HEK293 (cell line): ENCODE data around the gene PFDN5.

ENCODE experiments used
- BCL11A ChIP-seq: fragments of 450-650 bp; formaldehyde crosslinking; IDR thresholded peaks from 2 replicates; pipeline ENCODE4 v1.5.1; 2016; ENCODE audit warnings: low read depth, missing biosample characterization, missing genetic modification characterization
- BCL11B ChIP-seq: fragments of 450-650 bp; formaldehyde crosslinking; IDR thresholded peaks from 2 replicates; pipeline ENCODE4 v1.5.1; 2016; ENCODE audit warnings: low read depth, missing biosample characterization, missing genetic modification characterization
- GLIS2 ChIP-seq: fragments of 450-650 bp; formaldehyde crosslinking; IDR thresholded peaks from 2 replicates; pipeline ENCODE4 v1.5.1; 2016; ENCODE audit warnings: missing biosample characterization, missing genetic modification characterization
- KLF16 ChIP-seq: fragments of 450-650 bp; formaldehyde crosslinking; IDR thresholded peaks from 2 replicates; pipeline ENCODE4 v1.5.1; 2017; ENCODE audit warnings: missing biosample characterization, missing genetic modification characterization
- MZF1 ChIP-seq: fragments of 450-650 bp; formaldehyde crosslinking; IDR thresholded peaks from 2 replicates; pipeline ENCODE4 v1.5.1; 2017; ENCODE audit warnings: missing biosample characterization, missing genetic modification characterization, borderline replicate concordance
- OVOL3 ChIP-seq: fragments of 450-650 bp; formaldehyde crosslinking; IDR thresholded peaks from 2 replicates; pipeline ENCODE4 v1.5.1; 2016; ENCODE audit warnings: missing biosample characterization, missing genetic modification characterization
- PATZ1 ChIP-seq: fragments of 450-650 bp; formaldehyde crosslinking; IDR thresholded peaks from 2 replicates; pipeline ENCODE4 v1.5.1; 2016; ENCODE audit warnings: missing biosample characterization, missing genetic modification characterization
- REST ChIP-seq: fragments of 450-650 bp; formaldehyde crosslinking; IDR thresholded peaks from 2 replicates; pipeline ENCODE4 v1.5.1; 2016; ENCODE audit warnings: missing biosample characterization, missing genetic modification characterization
- ZBTB11 ChIP-seq: fragments of 450-650 bp; formaldehyde crosslinking; conservative IDR thresholded peaks from 2 replicates; pipeline ENCODE4 v1.5.1; 2016; ENCODE audit warnings: low read depth, missing biosample characterization, missing genetic modification characterization
- ZBTB21 ChIP-seq: fragments of 450-650 bp; formaldehyde crosslinking; IDR thresholded peaks from 2 replicates; pipeline ENCODE4 v1.5.1; 2017; ENCODE audit warnings: missing biosample characterization, missing genetic modification characterization
- ZBTB48 ChIP-seq: fragments of 450-650 bp; formaldehyde crosslinking; IDR thresholded peaks from 2 replicates; pipeline ENCODE4 v1.5.1; 2016; ENCODE audit warnings: missing biosample characterization, missing genetic modification characterization
- ZIC2 ChIP-seq: fragments of 450-650 bp; formaldehyde crosslinking; IDR thresholded peaks from 2 replicates; pipeline ENCODE4 v1.5.1; 2016; ENCODE audit warnings: missing biosample characterization, missing genetic modification characterization
- ZNF175 ChIP-seq: fragments of 450-650 bp; formaldehyde crosslinking; IDR thresholded peaks from 2 replicates; pipeline ENCODE4 v1.5.1; 2016; ENCODE audit warnings: missing biosample characterization, missing genetic modification characterization
- ZNF202 ChIP-seq: fragments of 450-650 bp; formaldehyde crosslinking; IDR thresholded peaks from 2 replicates; pipeline ENCODE4 v1.5.1; 2016; ENCODE audit warnings: missing biosample characterization, missing genetic modification characterization, borderline replicate concordance
- ZNF416 ChIP-seq: fragments of 450-650 bp; formaldehyde crosslinking; IDR thresholded peaks from 2 replicates; pipeline ENCODE4 v1.5.1; 2016; ENCODE audit warnings: missing biosample characterization, missing genetic modification characterization
- ZNF426 ChIP-seq: fragments of 450-650 bp; formaldehyde crosslinking; IDR thresholded peaks from 2 replicates; pipeline ENCODE4 v1.5.1; 2017; ENCODE audit warnings: missing biosample characterization, missing genetic modification characterization, mild to moderate bottlenecking, inconsistent platforms, moderate library complexity
- ZNF501 ChIP-seq: fragments of 450-650 bp; formaldehyde crosslinking; IDR thresholded peaks from 2 replicates; pipeline ENCODE4 v1.5.1; 2016; ENCODE audit warnings: missing biosample characterization, missing genetic modification characterization
- ZNF521 ChIP-seq: fragments of 450-650 bp; formaldehyde crosslinking; IDR thresholded peaks from 2 replicates; pipeline ENCODE4 v1.5.1; 2017; ENCODE audit warnings: missing biosample characterization, mild to moderate bottlenecking, missing genetic modification characterization
- ZNF561 ChIP-seq: fragments of 450-650 bp; IDR thresholded peaks from 2 replicates; pipeline ENCODE4 v1.5.1; 2018; ENCODE audit warnings: missing biosample characterization, missing genetic modification characterization, borderline replicate concordance
- ZNF571 ChIP-seq: fragments of 450-650 bp; formaldehyde crosslinking; IDR thresholded peaks from 2 replicates; pipeline ENCODE4 v1.5.0; 2017; ENCODE audit warnings: missing biosample characterization, missing genetic modification characterization
- ZNF580 ChIP-seq: fragments of 450-650 bp; formaldehyde crosslinking; IDR thresholded peaks from 2 replicates; pipeline ENCODE4 v1.5.1; 2016; ENCODE audit warnings: missing biosample characterization, missing genetic modification characterization
- ZNF610 ChIP-seq: fragments of 450-650 bp; formaldehyde crosslinking; IDR thresholded peaks from 2 replicates; pipeline ENCODE4 v1.5.1; 2016; ENCODE audit warnings: missing biosample characterization, missing genetic modification characterization, borderline replicate concordance
- ZNF623 ChIP-seq: fragments of 450-650 bp; formaldehyde crosslinking; IDR thresholded peaks from 2 replicates; pipeline ENCODE4 v1.5.1; 2016; ENCODE audit warnings: missing biosample characterization, missing genetic modification characterization
- ZNF624 ChIP-seq: fragments of 450-650 bp; formaldehyde crosslinking; IDR thresholded peaks from 2 replicates; pipeline ENCODE4 v1.5.1; 2017; ENCODE audit warnings: missing biosample characterization, missing genetic modification characterization
- TF ChIP-seq, protein P1 (sequence below): fragments of 450-650 bp; formaldehyde crosslinking; IDR thresholded peaks from 2 replicates; pipeline ENCODE4 v1.5.1; 2016; ENCODE audit warnings: missing biosample characterization, missing genetic modification characterization
- TF ChIP-seq, protein P2 (sequence below): fragments of 450-650 bp; formaldehyde crosslinking; IDR thresholded peaks from 2 replicates; pipeline ENCODE4 v1.5.1; 2016; ENCODE audit warnings: missing biosample characterization, missing genetic modification characterization

Gene PFDN5

DNA sequence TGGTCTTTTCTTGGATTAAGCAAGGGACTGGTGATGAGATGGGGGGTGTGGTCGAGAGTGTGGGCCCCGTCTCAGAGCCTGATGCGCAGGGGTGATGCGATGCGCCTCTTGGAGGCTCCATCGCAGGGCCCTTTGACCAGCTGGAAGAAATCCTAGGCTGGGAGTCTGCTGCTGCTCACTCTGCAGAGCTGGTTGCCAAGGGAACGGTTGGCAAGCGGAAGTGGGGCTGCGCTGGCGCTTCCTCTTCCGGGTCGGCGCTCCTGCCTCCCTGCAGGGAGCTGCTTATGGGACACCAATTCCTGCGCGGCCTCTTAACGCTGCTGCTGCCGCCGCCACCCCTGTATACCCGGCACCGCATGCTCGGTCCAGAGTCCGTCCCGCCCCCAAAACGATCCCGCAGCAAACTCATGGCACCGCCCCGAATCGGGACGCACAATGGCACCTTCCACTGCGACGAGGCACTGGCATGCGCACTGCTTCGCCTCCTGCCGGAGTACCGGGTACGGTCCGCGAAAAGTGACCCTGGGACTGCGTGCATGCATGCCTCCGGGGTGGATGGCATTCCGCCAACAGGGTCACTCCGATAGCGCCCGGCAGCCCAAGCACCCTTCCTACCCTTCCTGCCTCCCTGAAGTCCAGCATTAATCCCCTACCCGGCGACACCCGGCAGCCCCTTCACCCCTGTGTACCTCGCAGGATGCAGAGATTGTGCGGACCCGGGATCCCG lies 4.3 kb downstream of the PFDN5 start, which contains the start of gene MYG1 (continued):
- TF ChIP-seq ZNF202 = no peak
- peak; percentile 75 for TF ChIP-seq ZNF610
- peak; percentile 97 for TF ChIP-seq ZBTB11 (tag by site-specific recombination)
- no peak; the same call in 1 of the 2 replicates for TF ChIP-seq ZBTB21 (tag by site-specific recombination)
- no peak for TF ChIP-seq ZNF426 (tag by site-specific recombination)
- no peak for TF ChIP-seq BCL11B (tag by site-specific recombination)
- TF ChIP-seq ZNF501 = peak; percentile 94
- peak; percentile 87 for TF ChIP-seq KLF16 (tag by site-specific recombination)
- TF ChIP-seq ZNF521 (tag by site-specific recombination) = no peak
- TF ChIP-seq REST (tag by site-specific recombination) = 0 out of 2 replicates have a peak, but pooled peaks have one; percentile 47
- TF ChIP-seq ZNF624 (tag by site-specific recombination) = no peak
- TF ChIP-seq GLIS2 (tag by site-specific recombination) = no peak; the same call in 1 of the 2 replicates
- peak; percentile 49 for TF ChIP-seq PATZ1 (tag by site-specific recombination)
- no peak for TF ChIP-seq ZNF175 (tag by site-specific recombination)
- TF ChIP-seq, protein P1, sequence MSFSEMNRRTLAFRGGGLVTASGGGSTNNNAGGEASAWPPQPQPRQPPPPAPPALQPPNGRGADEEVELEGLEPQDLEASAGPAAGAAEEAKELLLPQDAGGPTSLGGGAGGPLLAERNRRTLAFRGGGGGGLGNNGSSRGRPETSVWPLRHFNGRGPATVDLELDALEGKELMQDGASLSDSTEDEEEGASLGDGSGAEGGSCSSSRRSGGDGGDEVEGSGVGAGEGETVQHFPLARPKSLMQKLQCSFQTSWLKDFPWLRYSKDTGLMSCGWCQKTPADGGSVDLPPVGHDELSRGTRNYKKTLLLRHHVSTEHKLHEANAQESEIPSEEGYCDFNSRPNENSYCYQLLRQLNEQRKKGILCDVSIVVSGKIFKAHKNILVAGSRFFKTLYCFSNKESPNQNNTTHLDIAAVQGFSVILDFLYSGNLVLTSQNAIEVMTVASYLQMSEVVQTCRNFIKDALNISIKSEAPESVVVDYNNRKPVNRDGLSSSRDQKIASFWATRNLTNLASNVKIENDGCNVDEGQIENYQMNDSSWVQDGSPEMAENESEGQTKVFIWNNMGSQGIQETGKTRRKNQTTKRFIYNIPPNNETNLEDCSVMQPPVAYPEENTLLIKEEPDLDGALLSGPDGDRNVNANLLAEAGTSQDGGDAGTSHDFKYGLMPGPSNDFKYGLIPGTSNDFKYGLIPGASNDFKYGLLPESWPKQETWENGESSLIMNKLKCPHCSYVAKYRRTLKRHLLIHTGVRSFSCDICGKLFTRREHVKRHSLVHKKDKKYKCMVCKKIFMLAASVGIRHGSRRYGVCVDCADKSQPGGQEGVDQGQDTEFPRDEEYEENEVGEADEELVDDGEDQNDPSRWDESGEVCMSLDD = 0 out of 2 replicates have a peak, but pooled peaks have one; percentile 22
- TF ChIP-seq BCL11A (tag by site-specific recombination) = no peak
- TF ChIP-seq ZNF580 (tag by site-specific recombination) = no peak; the same call in 1 of the 2 replicates
- TF ChIP-seq MZF1 = no peak
- peak; percentile 74 for TF ChIP-seq ZIC2 (tag by site-specific recombination)
- peak; percentile 75; the same call in 1 of the 2 replicates for TF ChIP-seq ZNF561 (tag by site-specific recombination)
- no peak for TF ChIP-seq ZNF571 (tag by site-specific recombination)
- TF ChIP-seq ZNF416 (tag by site-specific recombination) = no peak
- TF ChIP-seq ZNF623 (tag by site-specific recombination) = 0 out of 2 replicates have a peak, but pooled peaks have one; percentile 12
- TF ChIP-seq, protein P2, sequence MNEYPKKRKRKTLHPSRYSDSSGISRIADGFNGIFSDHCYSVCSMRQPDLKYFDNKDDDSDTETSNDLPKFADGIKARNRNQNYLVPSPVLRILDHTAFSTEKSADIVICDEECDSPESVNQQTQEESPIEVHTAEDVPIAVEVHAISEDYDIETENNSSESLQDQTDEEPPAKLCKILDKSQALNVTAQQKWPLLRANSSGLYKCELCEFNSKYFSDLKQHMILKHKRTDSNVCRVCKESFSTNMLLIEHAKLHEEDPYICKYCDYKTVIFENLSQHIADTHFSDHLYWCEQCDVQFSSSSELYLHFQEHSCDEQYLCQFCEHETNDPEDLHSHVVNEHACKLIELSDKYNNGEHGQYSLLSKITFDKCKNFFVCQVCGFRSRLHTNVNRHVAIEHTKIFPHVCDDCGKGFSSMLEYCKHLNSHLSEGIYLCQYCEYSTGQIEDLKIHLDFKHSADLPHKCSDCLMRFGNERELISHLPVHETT (tag by site-specific recombination) = peak; percentile 65; the same call in 1 of the 2 replicates
- peak; percentile 81 for TF ChIP-seq ZBTB48
- 0 out of 2 replicates have a peak, but pooled peaks have one; percentile 25 for TF ChIP-seq OVOL3 (tag by site-specific recombination)
